H9 (cell line): ENCODE measurements around the gene MRGPRD. TPM values are rescaled to one million over a fixed set of nuclear protein-coding genes. Genes with fewer than 3 reads are reported as not detected.

Experiments used
- DNase-seq: peaks from one replicate; pipeline ENCODE4 v3.0.0-alpha.2; 2017
- H2AFZ ChIP-seq: one replicate; pipeline ENCODE4 v1.6.1; 2013; ENCODE audit warnings: mild to moderate bottlenecking, low read length, control low read depth, moderate library complexity
- H2AK5ac ChIP-seq: 2 replicates; pipeline ENCODE4 v1.6.1; 2013; ENCODE audit warnings: low read length, control low read depth, mixed read lengths; ENCODE audit not compliant: insufficient read length
- H2BK120ac ChIP-seq: one replicate; pipeline ENCODE4 v1.6.1; 2013; ENCODE audit warnings: low read depth, mild to moderate bottlenecking, low read length, control low read depth, inconsistent platforms; ENCODE audit not compliant: poor library complexity, severe bottlenecking
- H2BK12ac ChIP-seq: 2 replicates; pipeline ENCODE4 v1.6.1; 2013; ENCODE audit warnings: low read length, control low read depth, mixed read lengths, low read depth; ENCODE audit not compliant: insufficient read length
- H2BK15ac ChIP-seq: 2 replicates; pipeline ENCODE4 v1.6.1; 2013; ENCODE audit warnings: low read depth, low read length, control low read depth
- H2BK20ac ChIP-seq: one replicate; pipeline ENCODE4 v1.6.1; 2013; ENCODE audit warnings: low read depth, mild to moderate bottlenecking, low read length, control low read depth, inconsistent platforms; ENCODE audit not compliant: poor library complexity, severe bottlenecking
- H2BK5ac ChIP-seq: 2 replicates; pipeline ENCODE4 v1.6.1; 2013; ENCODE audit warnings: low read length, control low read depth, mixed read lengths; ENCODE audit not compliant: insufficient read length
- H3K14ac ChIP-seq: 2 replicates; pipeline ENCODE4 v1.6.1; 2013; ENCODE audit warnings: low read length, control low read depth; ENCODE audit not compliant: insufficient read depth
- H3K18ac ChIP-seq: 2 replicates; pipeline ENCODE4 v1.6.1; 2013; ENCODE audit warnings: low read depth, mild to moderate bottlenecking, mixed read lengths, low read length, control low read depth; ENCODE audit not compliant: insufficient read length
- H3K23ac ChIP-seq: 2 replicates; pipeline ENCODE4 v1.6.1; 2013; ENCODE audit warnings: low read length, control low read depth, mixed read lengths, low read depth; ENCODE audit not compliant: insufficient read length
- H3K23me2 ChIP-seq: 2 replicates; pipeline ENCODE4 v1.6.1; 2013; ENCODE audit warnings: low read depth, mild to moderate bottlenecking, mixed read lengths, low read length, control low read depth; ENCODE audit not compliant: insufficient read length, poor library complexity, severe bottlenecking
- H3K27ac ChIP-seq: 2 replicates; pipeline ENCODE4 v1.5.1; 2013; ENCODE audit warnings: low read length, control low read depth, mixed read lengths, low read depth; ENCODE audit not compliant: insufficient read length
- H3K27me3 ChIP-seq: 2 replicates; pipeline ENCODE4 v1.6.1; 2013; ENCODE audit warnings: low read length, control low read depth, inconsistent platforms; ENCODE audit not compliant: insufficient read depth
- H3K4ac ChIP-seq: 2 replicates; pipeline ENCODE4 v1.6.1; 2013; ENCODE audit warnings: low read depth, mild to moderate bottlenecking, control low read depth, inconsistent platforms, low read length, moderate library complexity
- H3K4me1 ChIP-seq: 2 replicates; pipeline ENCODE4 v1.6.1; 2013; ENCODE audit warnings: low read length, control low read depth, inconsistent platforms; ENCODE audit not compliant: insufficient read depth
- H3K4me2 ChIP-seq: 2 replicates; pipeline ENCODE4 v1.6.1; 2013; ENCODE audit warnings: low read length, control low read depth, mixed read lengths; ENCODE audit not compliant: insufficient read length, insufficient read depth
- H3K56ac ChIP-seq: 2 replicates; pipeline ENCODE4 v1.6.1; 2013; ENCODE audit warnings: low read depth, mild to moderate bottlenecking, mixed read lengths, low read length, control low read depth; ENCODE audit not compliant: insufficient read length
- H3K79me1 ChIP-seq: 2 replicates; pipeline ENCODE4 v1.6.1; 2013; ENCODE audit warnings: low read depth, mild to moderate bottlenecking, moderate library complexity, low read length, control low read depth, inconsistent platforms; ENCODE audit not compliant: insufficient read depth, poor library complexity, severe bottlenecking
- H3K79me2 ChIP-seq: 2 replicates; pipeline ENCODE4 v1.6.1; 2013; ENCODE audit warnings: low read length, control low read depth, inconsistent platforms; ENCODE audit not compliant: insufficient read depth
- H3K9ac ChIP-seq: 2 replicates; pipeline ENCODE4 v1.6.1; 2013; ENCODE audit warnings: low read length, control low read depth, mixed read lengths; ENCODE audit not compliant: insufficient read length; ENCODE audit errors: extremely low read depth
- H3K9me3 ChIP-seq: one replicate; pipeline ENCODE4 v1.6.1; 2013; ENCODE audit warnings: low read depth, low read length, inconsistent platforms; ENCODE audit not compliant: control insufficient read depth
- H3T11ph ChIP-seq: one replicate; pipeline ENCODE4 v1.6.1; 2013; ENCODE audit warnings: mild to moderate bottlenecking, low read length, control low read depth, inconsistent platforms
- H4K20me1 ChIP-seq: one replicate; pipeline ENCODE4 v1.6.1; 2013; ENCODE audit not compliant: control insufficient read depth, insufficient read length, insufficient read depth
- H4K5ac ChIP-seq: 2 replicates; pipeline ENCODE4 v1.6.1; 2013; ENCODE audit warnings: low read depth, mild to moderate bottlenecking, mixed read lengths, low read length, control low read depth; ENCODE audit not compliant: insufficient read length
- H4K8ac ChIP-seq: replicated peaks from 2 replicates; pipeline ENCODE4 v1.6.1; 2013; ENCODE audit warnings: low read length, control low read depth, mixed read lengths, low read depth; ENCODE audit not compliant: insufficient read length
- H4K91ac ChIP-seq: 2 replicates; pipeline ENCODE4 v1.6.1; 2013; ENCODE audit warnings: low read depth, mild to moderate bottlenecking, moderate library complexity, mixed read lengths, low read length, control low read depth; ENCODE audit not compliant: insufficient read length
- H3K27ac Mint-ChIP-seq, 3 experiments: 2 replicates in 2 of 3; 3 replicates in 1 of 3; pipeline ENCODE4 v1.8.0; 2020 to 2021; ENCODE audit warnings: mixed read lengths in 3 of 3, mild to moderate bottlenecking in 1 of 3, moderate library complexity in 1 of 3
- H3K27me3 Mint-ChIP-seq: 2 replicates; pipeline ENCODE4 v1.8.0; 2021; ENCODE audit warnings: low read depth, mild to moderate bottlenecking, moderate library complexity, mixed read lengths
- H3K36me3 Mint-ChIP-seq, 3 experiments: 2 replicates in 2 of 3; 3 replicates in 1 of 3; pipeline ENCODE4 v1.8.0; 2020 to 2021; ENCODE audit warnings: low read depth in 3 of 3, mixed read lengths in 3 of 3; ENCODE audit not compliant: insufficient read depth in 1 of 3
- H3K4me1 Mint-ChIP-seq, 2 experiments: 2 replicates each; pipeline ENCODE4 v1.8.0; 2020; ENCODE audit warnings: mixed read lengths in 2 of 2
- H3K4me3 Mint-ChIP-seq, 2 experiments: 2 replicates in 1 of 2; 3 replicates in 1 of 2; pipeline ENCODE4 v1.8.0; 2020 to 2021; ENCODE audit warnings: mild to moderate bottlenecking in 2 of 2, mixed read lengths in 2 of 2, moderate library complexity in 1 of 2
- H3K9me3 Mint-ChIP-seq, 2 experiments: 2 replicates in 1 of 2; 3 replicates in 1 of 2; pipeline ENCODE4 v1.8.0; 2020; ENCODE audit warnings: mild to moderate bottlenecking in 2 of 2, mixed read lengths in 2 of 2, moderate library complexity in 1 of 2
- CTCF ChIP-seq: fragments of 200-600 bp; sonication (generic); conservative IDR thresholded peaks from 3 replicates; pipeline ENCODE4 v1.8.0; 2021; ENCODE audit warnings: antibody characterized with exemption, mild to moderate bottlenecking
- WGBS: extraction: QIAGEN DNeasy Blood & Tissue Kit; methylation state at CpG from one replicate; pipeline ENCODE4 v1.1.7; 2013; ENCODE audit warnings: missing lambda C conversion rate, low lambda C conversion rate, mixed read lengths; ENCODE audit not compliant: insufficient read length; ENCODE audit errors: extremely low coverage; 5-methylcytosine and 5-hydroxymethylcytosine counted together
- total RNA-seq: library from RNA; stranded (reverse); gene quantifications from 2 replicates; pipeline ENCODE4 v1.2.1, GENCODE V29; 2021

Gene MRGPRD
- total RNA-seq, 1 experiment from 2014 or later: not detected

- Histone ChIP-seq H3K27me3 (no peaks in the 10 kb centered on the region), H2BK15ac (no peak overlapping the region), H2BK120ac (no peak overlapping the region), H2BK20ac (no peak overlapping the region), H3K23ac (no peak overlapping the region), H4K20me1 (no peaks in the 10 kb centered on the region), H3K27ac (no peak overlapping the region), H3T11ph (no peak overlapping the region), H3K9me3 (no peaks in the 10 kb centered on the region), H3K4ac (no peak overlapping the region), H3K23me2 (no peaks in the 10 kb centered on the region), H3K4me2 (no peak overlapping the region), H2BK12ac (no peak overlapping the region), H4K91ac (no peak overlapping the region), H3K18ac (no peak overlapping the region), H3K79me1 (no peaks in the 10 kb centered on the region), H3K4me1 (no peaks in the 10 kb centered on the region), H3K9ac (no peak overlapping the region), H3K14ac (no peak overlapping the region), H3K56ac (no peak overlapping the region), H2AFZ (no peak overlapping the region), H2AK5ac (no peak overlapping the region), H4K8ac (no peak overlapping the region), H3K79me2 (no peaks in the 10 kb centered on the region), H4K5ac (no peak overlapping the region), H2BK5ac (no peak overlapping the region)
- no peak for TF ChIP-seq CTCF
- Mint-ChIP-seq H3K36me3 (peaks cover 15 to 55% (median 32%) of the 10 kb centered on the region in 3 experiments; a peak in 6 of 7 replicates), H3K4me1 (no peaks in the 10 kb centered on the region), H3K9me3 (no peaks in the 10 kb centered on the region), H3K27me3 (no peaks in the 10 kb centered on the region), H3K27ac (0 out of 7 replicates have a peak overlapping the region, but pooled peaks of 2 of the 3 experiments have one; percentile 28 to 73), H3K4me3 (no peak overlapping the region)
- no peak for DNase-seq
- no CpG with 5 or more reads among the region's 24 CpGs for WGBS
Observed at GRCh38 chr11:68932933-68933577, 47.7 kb downstream of the MRGPRD start.
